ENCODE results near the gene DENR. TPM values are rescaled to one million over a fixed set of nuclear protein-coding genes. Genes with fewer than 3 reads are reported as not detected.
"Not testable (repeated sequence)": the region's sequence is repeated elsewhere in the genome, so short reads cannot be mapped to it uniquely, and the experiment has no call there.

The DENR gene
- total RNA-seq, 1 donor from 2014 or later: 53.3 TPM

DNA sequence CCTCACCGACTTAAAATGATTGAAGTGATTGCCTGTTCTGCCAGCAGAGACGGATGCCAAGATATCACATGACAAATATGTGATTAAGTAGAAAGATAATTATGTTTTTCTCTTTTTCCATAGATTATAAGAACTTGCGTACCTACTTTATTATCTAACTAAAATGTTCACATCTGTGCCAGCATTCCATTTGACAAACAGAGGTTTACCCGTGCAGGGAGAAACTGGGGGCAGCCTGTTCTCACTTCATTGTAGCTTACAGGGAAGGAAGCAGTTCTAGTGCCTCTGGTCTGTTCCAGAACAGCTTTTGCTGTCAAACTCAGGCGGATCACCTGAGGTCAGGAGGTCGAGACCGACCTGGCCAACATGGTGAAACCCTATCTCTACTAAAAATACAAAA is 51.3 kb downstream of the DENR start:
- DNase-seq (no peak), ATAC-seq (ENCODE audit: low read depth) (no peak)
- Mint-ChIP-seq H3K27ac (no peak overlapping the region), H3K9me3 (no peaks in the 10 kb centered on the region), H3K27me3 (no peaks in the 10 kb centered on the region), H3K36me3 (ENCODE audit: low read depth) (no peaks in the 10 kb centered on the region), H3K4me3 (no peak overlapping the region), H3K4me1 (peaks cover 12% of the 10 kb centered on the region)
- TF ChIP-seq, protein P1, sequence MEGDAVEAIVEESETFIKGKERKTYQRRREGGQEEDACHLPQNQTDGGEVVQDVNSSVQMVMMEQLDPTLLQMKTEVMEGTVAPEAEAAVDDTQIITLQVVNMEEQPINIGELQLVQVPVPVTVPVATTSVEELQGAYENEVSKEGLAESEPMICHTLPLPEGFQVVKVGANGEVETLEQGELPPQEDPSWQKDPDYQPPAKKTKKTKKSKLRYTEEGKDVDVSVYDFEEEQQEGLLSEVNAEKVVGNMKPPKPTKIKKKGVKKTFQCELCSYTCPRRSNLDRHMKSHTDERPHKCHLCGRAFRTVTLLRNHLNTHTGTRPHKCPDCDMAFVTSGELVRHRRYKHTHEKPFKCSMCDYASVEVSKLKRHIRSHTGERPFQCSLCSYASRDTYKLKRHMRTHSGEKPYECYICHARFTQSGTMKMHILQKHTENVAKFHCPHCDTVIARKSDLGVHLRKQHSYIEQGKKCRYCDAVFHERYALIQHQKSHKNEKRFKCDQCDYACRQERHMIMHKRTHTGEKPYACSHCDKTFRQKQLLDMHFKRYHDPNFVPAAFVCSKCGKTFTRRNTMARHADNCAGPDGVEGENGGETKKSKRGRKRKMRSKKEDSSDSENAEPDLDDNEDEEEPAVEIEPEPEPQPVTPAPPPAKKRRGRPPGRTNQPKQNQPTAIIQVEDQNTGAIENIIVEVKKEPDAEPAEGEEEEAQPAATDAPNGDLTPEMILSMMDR (IDR thresholded peaks at IDR 0.05): no peak
- ChIA-PET POLR2A (interaction anchor here (0.6 kb wide), 1 partner anchor 1198 kb away, joined by 3 read pairs; no protein-coding TSS in a partner anchor), CTCF (no interaction called here)
- intact Hi-C loops (cut with micrococcal nuclease): no loop called here

DNA sequence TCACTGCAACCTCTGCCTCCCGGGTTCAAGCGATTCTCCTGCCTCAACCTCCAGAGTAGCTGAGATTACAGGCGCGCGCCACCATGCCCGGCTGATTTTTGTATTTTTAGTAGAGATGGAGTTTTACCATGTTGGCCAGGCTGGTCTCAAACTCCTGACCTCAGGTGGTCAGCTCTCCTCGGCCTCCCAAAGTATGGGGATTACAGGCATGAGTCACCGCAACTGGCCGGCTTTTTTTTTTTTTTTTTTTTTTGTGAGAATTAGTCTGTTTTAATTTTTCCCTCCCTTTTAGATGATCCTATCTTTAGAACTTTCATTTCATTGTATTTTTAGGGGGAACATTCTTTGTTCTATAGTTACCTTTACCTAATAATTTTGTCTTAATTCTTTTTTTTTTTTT is 52.3 kb downstream of the DENR start:
- H3K4me3 Mint-ChIP-seq; H3K36me3 Mint-ChIP-seq (ENCODE audit: low read depth); CTCF ChIA-PET; H3K9me3 Mint-ChIP-seq; ATAC-seq (ENCODE audit: low read depth); H3K27ac Mint-ChIP-seq; intact Hi-C loops (cut with micrococcal nuclease); H3K27me3 Mint-ChIP-seq; DNase-seq: not testable (repeated sequence)
- POLR2A ChIA-PET: interaction anchor here (0.7 to 0.9 kb wide), 5 partner anchors 32 to 164 kb away, joined by 3 to 12 read pairs (median 4); no protein-coding TSS in a partner anchor
- H3K4me1 Mint-ChIP-seq: peaks cover 11% of the 10 kb centered on the region

DNA sequence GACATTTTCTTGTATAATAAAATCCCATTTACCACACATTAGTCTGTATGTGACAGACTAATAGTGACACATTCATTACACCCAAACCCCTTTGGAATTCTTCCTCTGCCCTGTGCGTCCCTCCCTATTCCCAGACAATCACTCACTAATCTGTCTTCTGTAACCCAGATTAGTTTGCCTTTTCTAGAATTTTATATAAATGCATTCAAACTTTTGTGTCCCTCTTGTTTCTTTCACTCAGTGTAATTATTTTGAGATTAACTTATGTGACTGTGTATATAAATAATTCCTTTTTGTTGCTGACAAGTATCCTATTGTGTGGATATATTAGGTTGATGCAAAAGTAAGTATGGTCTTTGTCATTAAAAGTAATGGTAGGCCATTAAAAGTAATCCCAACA is 55.0 kb downstream of the DENR start:
- no peaks in the 10 kb centered on the region for H3K9me3 Mint-ChIP-seq
- TF ChIP-seq, protein P1 (IDR thresholded peaks at IDR 0.05): no peak
- ChIA-PET CTCF (interaction anchor here (1.6 kb wide), 1 partner anchor 27 kb away, joined by 5 read pairs; no protein-coding TSS in a partner anchor), POLR2A (no interaction called here)
- ATAC-seq (ENCODE audit: low read depth): no peak
- H3K27ac Mint-ChIP-seq: no peak overlapping the region
- no peak for DNase-seq
- no peak overlapping the region for H3K4me3 Mint-ChIP-seq
- H3K27me3 Mint-ChIP-seq: no peaks in the 10 kb centered on the region
- peaks cover 22% of the 10 kb centered on the region for H3K4me1 Mint-ChIP-seq
- H3K36me3 Mint-ChIP-seq (ENCODE audit: low read depth): no peaks in the 10 kb centered on the region
- intact Hi-C loops (cut with micrococcal nuclease): no loop called here

DNA sequence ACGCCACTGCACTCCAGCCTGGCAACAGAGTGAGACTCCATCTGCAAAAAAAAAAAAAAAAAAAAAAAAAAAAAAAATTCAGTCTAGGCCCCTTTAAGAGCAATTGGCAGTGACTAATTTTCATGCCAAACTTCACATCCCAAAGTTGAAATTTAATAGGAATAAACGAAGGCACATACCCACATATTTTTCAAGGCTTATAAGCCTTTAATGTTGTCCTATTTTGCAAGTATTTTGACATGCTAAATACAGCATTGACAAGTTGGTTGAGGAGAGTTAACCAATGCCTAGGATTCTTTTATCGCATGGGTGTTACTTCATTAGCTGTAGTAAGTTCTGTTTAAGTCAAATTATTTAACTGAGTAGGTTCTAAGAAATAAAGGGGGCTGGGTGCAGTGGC is 59.2 kb downstream of the DENR start:
- intact Hi-C loops (cut with micrococcal nuclease): loop anchor here (2.0 kb wide), 1 partner anchor 15 kb away; no protein-coding TSS in a partner anchor
- DNase-seq (no peak), ATAC-seq (ENCODE audit: low read depth) (no peak)
- no peaks in the 10 kb centered on the region for H3K9me3 Mint-ChIP-seq
- no peaks in the 10 kb centered on the region for H3K27me3 Mint-ChIP-seq
- ChIA-PET POLR2A (interaction anchor here (0.7 to 5.8 kb wide), 4 partner anchors 9 to 59 kb away, joined by 3 to 55 read pairs (median 7); partner anchors contain the start of gene HIP1R), CTCF (interaction anchor here (1.0 kb wide), 1 partner anchor 17 kb away, joined by 3 read pairs; no protein-coding TSS in a partner anchor)
- H3K36me3 Mint-ChIP-seq (ENCODE audit: low read depth): no peaks in the 10 kb centered on the region
- H3K4me1 Mint-ChIP-seq: peaks cover 55% of the 10 kb centered on the region
- TF ChIP-seq, protein P1 (IDR thresholded peaks at IDR 0.05): no peak
- H3K27ac Mint-ChIP-seq: peak overlapping the region; percentile 61
- peak overlapping the region; percentile 11 for H3K4me3 Mint-ChIP-seq

DNA sequence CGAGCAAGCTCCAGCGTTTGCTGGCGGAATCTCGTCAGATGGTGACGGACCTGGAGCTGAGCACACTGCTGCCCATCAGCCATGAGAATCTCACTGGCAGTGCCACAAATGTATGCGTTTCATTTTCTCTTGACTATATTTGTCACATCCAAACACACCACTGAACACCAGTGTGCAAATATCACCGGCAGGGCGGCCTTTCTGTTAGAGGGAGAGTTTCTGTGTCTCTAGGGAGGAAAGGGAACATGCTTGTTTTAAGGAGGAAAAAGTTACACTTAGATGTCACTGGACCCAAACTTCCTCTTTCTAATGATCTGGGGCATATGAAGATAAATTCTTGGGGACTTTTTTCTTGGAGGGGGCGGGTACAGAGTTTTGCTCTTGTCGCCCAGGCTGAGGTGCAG is 60.7 kb downstream of the DENR start:
- ATAC-seq (ENCODE audit: low read depth): peak; percentile 95
- H3K4me3 Mint-ChIP-seq: peak overlapping the region; percentile 86
- POLR2A ChIA-PET: interaction anchor here (0.7 to 5.8 kb wide), 7 partner anchors 13 to 1225 kb away, joined by 3 to 55 read pairs (median 7); partner anchors contain the start of gene HIP1R

More for the DNA sequence above, 60.7 kb downstream of the DENR start:
- intact Hi-C loops (cut with micrococcal nuclease): loop anchor here (1.0 to 2.0 kb wide), 5 partner anchors 8 to 88 kb away; no protein-coding TSS in a partner anchor
- H3K9me3 Mint-ChIP-seq: no peaks in the 10 kb centered on the region
- H3K4me1 Mint-ChIP-seq: peaks cover 53% of the 10 kb centered on the region
- peak; percentile 54 for DNase-seq
- CTCF ChIA-PET: interaction anchor here (0.8 to 2.1 kb wide), 3 partner anchors 13 to 23 kb away, joined by 3 to 9 read pairs (median 7); partner anchors contain the start of gene HIP1R
- TF ChIP-seq, protein P1 (IDR thresholded peaks at IDR 0.05): no peak
- H3K27me3 Mint-ChIP-seq: no peaks in the 10 kb centered on the region
- peak overlapping the region; percentile 98 for H3K27ac Mint-ChIP-seq
- H3K36me3 Mint-ChIP-seq (ENCODE audit: low read depth): no peaks in the 10 kb centered on the region

Measured in activated B cell treated with CpG ODN at 0.5 μM for 24 hours (primary cell).